PC-9 (cell line): ENCODE data around the gene POMT2. TPM values are rescaled to one million over a fixed set of nuclear protein-coding genes. Genes with fewer than 3 reads are reported as not detected.

ENCODE experiments used
- BruUV-seq: library from RNA; stranded (reverse); fragments of 400-500 nt; replicated peaks from 2 replicates; lab custom pipeline; 2021; lab: Mats Ljungman, UMichigan
- CTCF ChIA-PET: fragments of 300-600 bp; sonication (Branson Sonifier 250); formaldehyde crosslinking; loops from one replicate; lab custom pipeline; 2022; ENCODE audit warnings: antibody characterized with exemption; lab: Charles Lee
- POLR2A ChIA-PET: fragments of 300-600 bp; sonication (Branson Sonifier 250); formaldehyde crosslinking; loops from one replicate; lab custom pipeline; 2022; ENCODE audit warnings: antibody characterized with exemption; ENCODE audit not compliant: unreplicated experiment; lab: Charles Lee
- DNase-seq, 2 experiments: peaks; one replicate each; pipeline versions ENCODE4 v3.0.0 to v3.0.0-alpha.2; 2015 to 2022; ENCODE audit warnings: mixed read lengths in 1 of 2
- H2AFZ ChIP-seq: fragments of 200-600 bp; sonication (generic); 2 replicates; pipeline ENCODE4 v1.8.1; 2017; ENCODE audit warnings: antibody characterized with exemption
- H3F3A ChIP-seq: fragments of 200-600 bp; sonication (generic); 2 replicates; pipeline ENCODE4 v1.8.1; 2017; ENCODE audit warnings: antibody characterized with exemption, mild to moderate bottlenecking, low read depth; ENCODE audit not compliant: insufficient read depth
- H3K27ac ChIP-seq: fragments of 200-600 bp; sonication (generic); 2 replicates; pipeline ENCODE4 v1.6.1; 2016; ENCODE audit warnings: mixed run types
- H3K27me3 ChIP-seq: fragments of 200-600 bp; sonication (generic); 2 replicates; pipeline ENCODE4 v1.6.1; 2016; ENCODE audit warnings: low read depth, mixed run types; ENCODE audit not compliant: insufficient read depth
- H3K36me3 ChIP-seq: fragments of 200-600 bp; sonication (generic); 2 replicates; pipeline ENCODE4 v1.6.1; 2016; ENCODE audit warnings: low read depth, mixed run types
- H3K4me1 ChIP-seq: fragments of 200-600 bp; sonication (generic); replicated peaks from 2 replicates; pipeline ENCODE4 v1.6.1; 2016; ENCODE audit warnings: mixed run types; ENCODE audit not compliant: insufficient read depth
- H3K4me2 ChIP-seq: fragments of 200-600 bp; sonication (generic); 2 replicates; pipeline ENCODE4 v1.6.1; 2017; ENCODE audit warnings: mixed run types
- H3K4me3 ChIP-seq: fragments of 200-600 bp; sonication (generic); 2 replicates; pipeline ENCODE4 v1.6.1; 2016; ENCODE audit warnings: mixed run types
- H3K79me2 ChIP-seq: fragments of 200-600 bp; sonication (generic); 2 replicates; pipeline ENCODE4 v1.6.1; 2017; ENCODE audit warnings: low read depth, mixed run types
- H3K9me2 ChIP-seq: fragments of 200-600 bp; sonication (generic); 2 replicates; pipeline ENCODE4 v1.8.1; 2017; ENCODE audit warnings: mild to moderate bottlenecking; ENCODE audit not compliant: insufficient read depth
- H3K9me3 ChIP-seq: fragments of 200-600 bp; sonication (generic); 2 replicates; pipeline ENCODE4 v1.8.1; 2016; ENCODE audit warnings: low read depth; ENCODE audit not compliant: insufficient read depth
- H4K20me1 ChIP-seq: fragments of 200-600 bp; sonication (generic); 2 replicates; pipeline ENCODE4 v1.8.1; 2017; ENCODE audit not compliant: insufficient read depth
- EZH2 ChIP-seq: fragments of 200-600 bp; sonication (generic); IDR thresholded peaks from 2 replicates; pipeline ENCODE4 v1.8.0; 2017; ENCODE audit warnings: antibody characterized with exemption, low read depth
- intact Hi-C: fragments of 100-400 bp; cut with micrococcal nuclease; formaldehyde crosslinking; loops from one replicate; pipeline ENCODE4 v1.10.0; 2022; ENCODE audit not compliant: unreplicated experiment
- total RNA-seq: library from RNA; stranded (reverse); gene quantifications from 2 replicates; pipeline ENCODE4 v1.2.3, GENCODE V29; 2021
- TF ChIP-seq, protein P1 (sequence below): fragments of 200-600 bp; sonication (generic); conservative IDR thresholded peaks from 2 replicates; pipeline ENCODE4 v1.6.1; 2017; ENCODE audit warnings: mixed run types, antibody characterized with exemption, mild to moderate bottlenecking, moderate library complexity

POMT2 gene
- total RNA-seq, 1 experiment from 2014 or later: 96.5 TPM

DNA sequence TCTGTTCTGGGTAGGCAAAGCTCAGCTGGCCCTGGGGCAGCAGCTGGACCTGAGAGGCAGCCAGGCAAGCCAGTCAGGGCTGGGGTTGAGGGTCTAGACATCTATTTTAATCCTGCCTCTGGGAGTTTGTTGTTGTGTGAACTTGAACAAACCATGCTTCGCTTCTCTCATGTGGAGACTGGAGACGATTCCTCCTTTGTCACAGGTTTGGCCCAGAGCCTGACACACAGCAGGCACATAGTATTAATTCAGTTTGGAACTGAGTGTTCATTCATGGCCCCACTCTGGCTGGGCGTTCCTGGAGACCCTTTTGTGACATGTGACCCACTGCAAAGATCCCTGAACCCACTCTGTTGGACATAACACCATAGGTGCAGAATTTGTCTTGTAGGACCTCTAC, 89.0 kb downstream of the POMT2 start:
- DNase-seq: no peak
- intact Hi-C loops: no loop called here
- Histone ChIP-seq H3K4me2 (no peak overlapping the region), H3F3A (no peaks in the 10 kb centered on the region), H3K79me2 (no peaks in the 10 kb centered on the region), H3K9me3 (no peaks in the 10 kb centered on the region), H3K4me1 (no peaks in the 10 kb centered on the region), H3K36me3 (no peaks in the 10 kb centered on the region), H3K9me2 (no peaks in the 10 kb centered on the region), H2AFZ (no peak overlapping the region), H3K4me3 (no peak overlapping the region), H3K27ac (no peak overlapping the region), H3K27me3 (peaks cover 80% of the 10 kb centered on the region), H4K20me1 (no peaks in the 10 kb centered on the region)
- CTCF ChIA-PET: no interaction called here
- TF ChIP-seq EZH2: no peak
- TF ChIP-seq, protein P1, sequence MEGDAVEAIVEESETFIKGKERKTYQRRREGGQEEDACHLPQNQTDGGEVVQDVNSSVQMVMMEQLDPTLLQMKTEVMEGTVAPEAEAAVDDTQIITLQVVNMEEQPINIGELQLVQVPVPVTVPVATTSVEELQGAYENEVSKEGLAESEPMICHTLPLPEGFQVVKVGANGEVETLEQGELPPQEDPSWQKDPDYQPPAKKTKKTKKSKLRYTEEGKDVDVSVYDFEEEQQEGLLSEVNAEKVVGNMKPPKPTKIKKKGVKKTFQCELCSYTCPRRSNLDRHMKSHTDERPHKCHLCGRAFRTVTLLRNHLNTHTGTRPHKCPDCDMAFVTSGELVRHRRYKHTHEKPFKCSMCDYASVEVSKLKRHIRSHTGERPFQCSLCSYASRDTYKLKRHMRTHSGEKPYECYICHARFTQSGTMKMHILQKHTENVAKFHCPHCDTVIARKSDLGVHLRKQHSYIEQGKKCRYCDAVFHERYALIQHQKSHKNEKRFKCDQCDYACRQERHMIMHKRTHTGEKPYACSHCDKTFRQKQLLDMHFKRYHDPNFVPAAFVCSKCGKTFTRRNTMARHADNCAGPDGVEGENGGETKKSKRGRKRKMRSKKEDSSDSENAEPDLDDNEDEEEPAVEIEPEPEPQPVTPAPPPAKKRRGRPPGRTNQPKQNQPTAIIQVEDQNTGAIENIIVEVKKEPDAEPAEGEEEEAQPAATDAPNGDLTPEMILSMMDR: no peak
- BruUV-seq: no TSS peak
- POLR2A ChIA-PET: no interaction called here

DNA sequence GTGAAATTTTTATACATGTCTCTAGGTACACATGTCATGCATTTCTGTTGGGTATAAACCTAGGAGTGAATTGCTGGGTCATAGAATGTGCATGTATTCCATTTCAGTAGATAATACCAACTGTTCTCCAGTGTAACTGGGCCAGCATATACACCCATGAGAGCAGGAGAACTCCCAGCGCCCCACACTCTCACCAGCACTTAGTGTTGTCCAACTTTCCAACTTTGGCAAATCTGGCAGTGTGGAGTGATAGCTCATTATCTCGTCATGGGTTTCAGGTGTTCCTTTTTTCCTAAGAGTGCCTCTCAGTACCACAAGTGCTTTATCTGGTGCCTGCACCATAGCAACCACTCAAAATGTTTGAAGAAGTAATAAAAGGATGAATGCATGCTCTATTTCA, 89.8 kb downstream of the POMT2 start:
- CTCF ChIA-PET: no interaction called here
- POLR2A ChIA-PET: interaction anchor here (0.7 kb wide), 1 partner anchor 294 kb away, joined by 4 read pairs; no protein-coding TSS in a partner anchor
- peaks cover 83% of the 10 kb centered on the region for H3K27me3 ChIP-seq
- H4K20me1 ChIP-seq: no peaks in the 10 kb centered on the region
- H3K4me3 ChIP-seq: no peak overlapping the region
- H3K9me3 ChIP-seq: no peaks in the 10 kb centered on the region
- H3K36me3 ChIP-seq: no peaks in the 10 kb centered on the region
- no TSS peak for BruUV-seq
- no peaks in the 10 kb centered on the region for H3K9me2 ChIP-seq
- H3K4me1 ChIP-seq: no peaks in the 10 kb centered on the region
- H2AFZ ChIP-seq: no peak overlapping the region
- TF ChIP-seq, protein P1: no peak
- TF ChIP-seq EZH2: no peak
- no peak overlapping the region for H3K27ac ChIP-seq
- no peak overlapping the region for H3K4me2 ChIP-seq
- H3K79me2 ChIP-seq: no peaks in the 10 kb centered on the region
- intact Hi-C loops: no loop called here
- H3F3A ChIP-seq: no peaks in the 10 kb centered on the region
- no peak for DNase-seq

DNA sequence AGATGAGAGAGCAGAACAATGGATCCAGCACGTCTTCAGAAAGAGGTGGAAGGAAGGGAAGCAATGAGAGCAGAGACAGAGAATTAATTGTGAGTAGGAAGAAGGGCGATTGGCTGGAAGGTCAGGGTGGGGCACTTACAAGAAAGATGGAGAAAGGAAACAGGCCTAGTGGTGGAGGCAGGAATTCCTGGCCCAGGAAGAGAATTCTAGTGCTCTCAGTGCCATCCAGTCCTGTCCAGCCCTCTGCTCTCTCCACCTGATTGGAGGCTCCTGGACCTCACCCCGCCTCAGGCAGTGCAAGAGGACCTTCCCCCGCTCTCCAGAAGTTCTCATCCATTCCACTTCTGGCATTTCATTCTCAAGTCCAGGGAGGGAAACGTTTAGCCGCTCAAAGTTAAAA, 92.6 kb downstream of the POMT2 start:
- no peaks in the 10 kb centered on the region for H3K9me2 ChIP-seq
- ChIA-PET CTCF (interaction anchor here (0.6 kb wide), 1 partner anchor 29 kb away, joined by 7 read pairs; no protein-coding TSS in a partner anchor), POLR2A (no interaction called here)
- H3F3A ChIP-seq: no peaks in the 10 kb centered on the region
- no peak overlapping the region for H3K4me3 ChIP-seq
- H3K36me3 ChIP-seq: no peaks in the 10 kb centered on the region
- H3K27me3 ChIP-seq: peaks cover 92% of the 10 kb centered on the region
- no TSS peak for BruUV-seq
- intact Hi-C loops: no loop called here
- no peaks in the 10 kb centered on the region for H4K20me1 ChIP-seq
- H2AFZ ChIP-seq: no peak overlapping the region
- H3K27ac ChIP-seq: no peak overlapping the region
- H3K4me1 ChIP-seq: no peaks in the 10 kb centered on the region
- no peak overlapping the region for H3K4me2 ChIP-seq
- H3K9me3 ChIP-seq: no peaks in the 10 kb centered on the region
- no peaks in the 10 kb centered on the region for H3K79me2 ChIP-seq
- TF ChIP-seq, protein P1: no peak
- TF ChIP-seq EZH2: no peak
- DNase-seq: no peak
